ENCODE data around the gene SLC4A9.

The SLC4A9 gene

DNA sequence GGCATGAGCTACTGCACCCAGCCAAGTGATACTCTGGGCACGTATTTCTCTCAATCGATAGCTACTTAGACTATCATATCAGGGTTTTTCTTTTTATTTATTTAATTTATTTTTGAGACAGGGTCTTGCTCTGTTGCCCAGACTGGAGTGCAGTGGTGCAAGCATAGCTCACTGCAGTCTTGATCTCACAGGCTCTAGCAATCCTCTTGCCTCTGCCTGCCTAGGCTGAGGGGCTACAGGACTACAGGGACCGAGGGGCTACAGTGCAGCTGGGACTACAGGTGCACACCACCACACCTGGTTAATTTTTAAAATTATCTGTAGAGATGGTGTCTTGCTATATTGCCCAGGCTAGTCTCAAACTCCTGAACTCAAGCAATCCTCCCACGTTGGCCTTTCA, 21.4 kb downstream of the SLC4A9 start:
- DNase-seq (ENCODE audit: low read depth), result no peak

DNA sequence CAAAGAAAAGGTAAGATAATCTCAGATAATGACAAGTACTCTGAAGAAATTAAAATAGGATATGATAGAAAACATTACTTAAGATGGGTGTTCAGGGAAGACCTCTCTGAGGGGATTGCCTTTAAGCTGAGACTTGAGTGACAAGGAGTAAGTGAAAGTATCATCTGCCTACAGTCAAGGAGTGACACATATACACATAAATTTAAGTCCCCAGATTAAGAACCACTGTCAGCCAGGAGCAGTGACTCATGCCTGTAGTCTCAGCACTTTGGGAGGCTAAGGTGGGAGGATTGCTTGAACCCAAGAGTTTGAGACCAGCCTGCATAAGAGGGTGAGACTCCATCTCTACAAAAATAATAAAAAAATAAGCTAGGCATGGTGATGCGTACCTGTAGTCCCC, 22.0 kb downstream of the SLC4A9 start:
- no peak for DNase-seq (ENCODE audit: low read depth)
- TF ChIP-seq, protein P1, sequence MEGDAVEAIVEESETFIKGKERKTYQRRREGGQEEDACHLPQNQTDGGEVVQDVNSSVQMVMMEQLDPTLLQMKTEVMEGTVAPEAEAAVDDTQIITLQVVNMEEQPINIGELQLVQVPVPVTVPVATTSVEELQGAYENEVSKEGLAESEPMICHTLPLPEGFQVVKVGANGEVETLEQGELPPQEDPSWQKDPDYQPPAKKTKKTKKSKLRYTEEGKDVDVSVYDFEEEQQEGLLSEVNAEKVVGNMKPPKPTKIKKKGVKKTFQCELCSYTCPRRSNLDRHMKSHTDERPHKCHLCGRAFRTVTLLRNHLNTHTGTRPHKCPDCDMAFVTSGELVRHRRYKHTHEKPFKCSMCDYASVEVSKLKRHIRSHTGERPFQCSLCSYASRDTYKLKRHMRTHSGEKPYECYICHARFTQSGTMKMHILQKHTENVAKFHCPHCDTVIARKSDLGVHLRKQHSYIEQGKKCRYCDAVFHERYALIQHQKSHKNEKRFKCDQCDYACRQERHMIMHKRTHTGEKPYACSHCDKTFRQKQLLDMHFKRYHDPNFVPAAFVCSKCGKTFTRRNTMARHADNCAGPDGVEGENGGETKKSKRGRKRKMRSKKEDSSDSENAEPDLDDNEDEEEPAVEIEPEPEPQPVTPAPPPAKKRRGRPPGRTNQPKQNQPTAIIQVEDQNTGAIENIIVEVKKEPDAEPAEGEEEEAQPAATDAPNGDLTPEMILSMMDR (conservative IDR thresholded peaks at IDR 0.05; ENCODE audit: low read depth, low read length), result no peak
- no peak overlapping the region for H3K4me3 ChIP-seq (ENCODE audit: low read depth, low read length)

More for the DNA sequence above, 21.4 kb downstream of the SLC4A9 start:
- no peak overlapping the region for H3K4me3 ChIP-seq (ENCODE audit: low read depth, low read length)
- TF ChIP-seq, protein P1 (conservative IDR thresholded peaks at IDR 0.05; ENCODE audit: low read depth, low read length), result no peak

DNA sequence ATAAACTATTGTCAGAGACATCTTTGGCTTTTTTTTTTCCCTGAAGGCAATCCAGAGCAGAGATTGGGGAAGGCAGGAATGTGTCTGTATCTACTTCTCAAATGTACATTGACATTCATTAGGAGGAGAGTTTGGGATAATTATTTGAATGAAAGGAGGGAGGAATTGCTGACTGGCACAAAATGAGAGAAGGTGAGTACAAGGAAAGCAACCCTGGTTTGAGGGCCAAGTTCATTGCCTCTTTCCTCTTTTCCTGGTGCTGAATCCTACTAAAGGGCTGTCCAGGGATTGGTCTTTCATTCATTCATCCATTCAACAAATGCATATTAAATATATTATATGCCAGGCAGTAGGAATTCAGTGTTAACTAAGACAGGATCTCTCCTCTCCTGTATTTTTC, 22.9 kb downstream of the SLC4A9 start:
- DNase-seq (ENCODE audit: low read depth), result no peak
- TF ChIP-seq, protein P1 (conservative IDR thresholded peaks at IDR 0.05; ENCODE audit: low read depth, low read length), result no peak
- no peak overlapping the region for H3K4me3 ChIP-seq (ENCODE audit: low read depth, low read length)

DNA sequence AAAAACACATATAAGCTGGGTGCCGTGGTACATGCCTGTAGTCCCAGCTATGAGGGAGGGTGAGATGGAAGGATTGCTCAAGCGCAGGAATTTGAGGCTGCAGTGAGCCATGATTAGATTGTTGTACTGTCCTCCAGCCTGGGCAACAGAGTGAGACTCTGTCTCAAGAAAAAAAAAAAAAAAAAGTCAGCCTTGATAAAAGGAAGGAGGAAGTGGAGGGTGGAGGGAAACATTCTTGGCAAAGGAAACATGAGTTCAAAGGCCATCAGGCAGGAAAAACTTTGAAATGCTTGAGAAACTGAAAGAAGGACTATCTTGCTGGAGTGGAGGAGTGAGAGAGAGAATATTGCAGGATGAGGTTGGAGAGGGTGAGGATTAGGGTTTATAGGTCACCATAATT, 23.3 kb downstream of the SLC4A9 start:
- TF ChIP-seq, protein P1 (conservative IDR thresholded peaks at IDR 0.05; ENCODE audit: low read depth, low read length), result no peak
- DNase-seq (ENCODE audit: low read depth), result peak; percentile 16
- H3K4me3 ChIP-seq (ENCODE audit: low read depth, low read length), result no peak overlapping the region

DNA sequence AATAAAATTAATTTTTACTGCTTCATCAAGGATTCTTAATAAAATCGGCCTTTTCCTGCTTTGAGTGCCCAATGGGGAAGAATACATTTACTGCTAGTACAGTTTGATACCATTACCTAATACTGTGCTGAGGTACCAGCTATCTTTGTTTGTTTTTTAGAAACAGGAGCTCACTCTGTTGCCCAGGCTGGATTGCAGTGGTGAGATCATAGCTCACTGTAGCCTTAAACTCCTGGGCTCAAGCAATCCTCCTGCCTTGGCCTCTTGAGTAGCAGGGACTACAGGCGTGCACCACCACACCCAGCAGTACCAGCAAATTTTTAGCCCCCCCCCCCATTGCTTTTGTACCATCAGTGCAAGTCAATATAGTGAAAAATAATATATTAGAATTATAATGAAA, 28.1 kb downstream of the SLC4A9 start:
- no peak overlapping the region for H3K4me3 ChIP-seq (ENCODE audit: low read depth, low read length)
- DNase-seq (ENCODE audit: low read depth), result no peak
- TF ChIP-seq, protein P1 (conservative IDR thresholded peaks at IDR 0.05; ENCODE audit: low read depth, low read length), result no peak

DNA sequence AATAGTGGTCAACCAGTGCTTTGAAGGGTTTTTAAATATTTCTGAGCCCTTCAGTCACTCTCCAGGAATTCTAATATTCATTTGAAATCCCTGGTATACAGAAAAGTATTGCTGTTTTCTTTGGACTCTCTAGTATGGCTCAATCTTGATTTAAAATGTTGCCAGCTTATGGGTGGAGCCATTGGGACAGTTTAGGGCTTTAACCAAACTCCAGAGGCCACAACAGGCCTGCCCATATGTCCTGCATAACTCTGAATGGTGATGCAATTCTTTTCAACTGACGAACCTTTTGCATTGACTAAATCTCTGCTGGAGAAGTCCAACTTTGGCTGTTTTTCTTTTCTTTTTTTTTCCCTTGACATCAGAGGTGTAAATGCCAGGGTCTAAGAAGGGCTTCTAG, 31.3 kb downstream of the SLC4A9 start:
- TF ChIP-seq, protein P1 (conservative IDR thresholded peaks at IDR 0.05; ENCODE audit: low read depth, low read length), result no peak
- DNase-seq (ENCODE audit: low read depth), result peak; percentile 28
- no peak overlapping the region for H3K4me3 ChIP-seq (ENCODE audit: low read depth, low read length)

DNA sequence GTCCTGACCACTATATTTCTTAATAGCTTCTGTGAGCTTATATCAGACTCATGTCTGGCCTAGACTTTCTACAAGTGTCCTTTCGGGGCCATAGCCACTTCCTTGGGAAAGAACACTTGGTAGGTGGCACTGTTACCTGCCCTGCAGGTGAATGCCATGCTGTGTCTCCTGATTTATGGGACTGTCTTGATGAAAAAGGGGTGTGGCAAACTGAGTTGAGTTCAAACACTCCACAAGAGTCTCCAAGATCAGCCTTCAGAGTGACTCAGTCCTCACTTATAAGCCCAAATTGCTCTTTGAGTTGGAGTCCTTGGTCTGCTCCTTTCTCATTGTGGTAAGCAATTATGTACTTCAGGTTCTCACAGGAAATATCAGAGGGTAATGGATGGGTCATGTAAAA, 31.7 kb downstream of the SLC4A9 start:
- DNase-seq (ENCODE audit: low read depth), result no peak
- TF ChIP-seq, protein P1 (conservative IDR thresholded peaks at IDR 0.05; ENCODE audit: low read depth, low read length), result no peak
- H3K4me3 ChIP-seq (ENCODE audit: low read depth, low read length), result no peak overlapping the region
